HepG2 (cell line): ENCODE data around the gene LHPP. TPM values are rescaled to one million over a fixed set of nuclear protein-coding genes. Genes with fewer than 3 reads are reported as not detected.

Source experiments
- ARID4A ChIP-seq: sonication (generic); formaldehyde crosslinking; IDR thresholded peaks from 2 replicates; pipeline ENCODE4 v1.5.0; 2020; ENCODE audit warnings: mild to moderate bottlenecking, missing genetic modification reagents, borderline replicate concordance
- ARNT2 ChIP-seq: sonication (generic); formaldehyde crosslinking; IDR thresholded peaks from 2 replicates; pipeline ENCODE4 v1.8.0; 2022; ENCODE audit warnings: mild to moderate bottlenecking, low read depth, missing genetic modification reagents, moderate library complexity
- CBX1 ChIP-seq: IDR thresholded peaks from one replicate; pipeline ENCODE4 v1.6.1; 2016; ENCODE audit warnings: antibody characterized with exemption, low read depth
- DNMT3B ChIP-seq: conservative IDR thresholded peaks from 2 replicates; pipeline ENCODE4 v1.6.1; 2016; ENCODE audit warnings: missing biosample characterization, control low read depth
- EP300 ChIP-seq, 3 experiments: sonication (generic) in 1 of 3; formaldehyde crosslinking in 1 of 3; IDR thresholded peaks; 2 replicates each; pipeline versions ENCODE4 v1.5.1 to v1.6.1; 2011 to 2020; ENCODE audit warnings: low read depth in 2 of 3, low read length in 2 of 3, borderline replicate concordance in 1 of 3, improper control_type of control experiment in 1 of 3, mild to moderate bottlenecking in 1 of 3, missing genetic modification reagents in 1 of 3, moderate library complexity in 1 of 3
- HOMEZ ChIP-seq: IDR thresholded peaks from 2 replicates; pipeline ENCODE4 v1.6.1; 2016; ENCODE audit warnings: low read depth
- KMT2B ChIP-seq: IDR thresholded peaks from 2 replicates; pipeline ENCODE4 v1.6.1; 2016; ENCODE audit warnings: missing genetic modification reagents, missing compliant biosample characterization
- MYC ChIP-seq: sonication (generic); formaldehyde crosslinking; IDR thresholded peaks from 2 replicates; pipeline ENCODE4 v1.9.0; 2021; ENCODE audit warnings: missing genetic modification reagents, borderline replicate concordance
- NCOR1 ChIP-seq: fragments of 200-600 bp; sonication (generic); IDR thresholded peaks from 2 replicates; pipeline ENCODE4 v1.7.0; 2017; ENCODE audit warnings: antibody characterized with exemption, low read length, borderline replicate concordance
- PHF20 ChIP-seq: sonication (generic); formaldehyde crosslinking; IDR thresholded peaks from 2 replicates; pipeline ENCODE4 v1.5.0; 2020; ENCODE audit warnings: mild to moderate bottlenecking, missing genetic modification reagents
- RBM39 ChIP-seq: fragments of 200-400 bp; formaldehyde crosslinking; IDR thresholded peaks from one replicate; pipeline ENCODE4 v1.6.1; 2018; ENCODE audit warnings: antibody characterized with exemption, mild to moderate bottlenecking, low read depth, low read length; ENCODE audit not compliant: poor library complexity, severe bottlenecking
- RFXAP ChIP-seq: sonication (generic); formaldehyde crosslinking; IDR thresholded peaks from 2 replicates; pipeline ENCODE4 v1.4.0; 2020; ENCODE audit warnings: missing genetic modification reagents, borderline replicate concordance
- SIN3A ChIP-seq: IDR thresholded peaks from 2 replicates; pipeline ENCODE4 v1.6.1; 2011; ENCODE audit warnings: low read depth, mild to moderate bottlenecking, control low read depth, low read length, borderline replicate concordance
- SOX5 ChIP-seq: IDR thresholded peaks from 2 replicates; pipeline ENCODE4 v1.6.1; 2016; ENCODE audit warnings: borderline replicate concordance
- THAP11 ChIP-seq: IDR thresholded peaks from 2 replicates; pipeline ENCODE4 v1.6.1; 2016; ENCODE audit warnings: missing biosample characterization, missing genetic modification reagents
- ZBTB7B ChIP-seq: sonication (generic); formaldehyde crosslinking; IDR thresholded peaks from 2 replicates; pipeline ENCODE4 v1.4.0; 2020; ENCODE audit warnings: missing genetic modification reagents
- ZMYM3 ChIP-seq: sonication (generic); formaldehyde crosslinking; IDR thresholded peaks from 2 replicates; pipeline ENCODE4 v1.5.1; 2020; ENCODE audit warnings: mild to moderate bottlenecking, missing genetic modification reagents
- ZNF484 ChIP-seq: sonication (generic); formaldehyde crosslinking; IDR thresholded peaks from 2 replicates; pipeline ENCODE4 v1.5.1; 2020; ENCODE audit warnings: mild to moderate bottlenecking, low read depth, missing genetic modification reagents, borderline replicate concordance
- ZNF550 ChIP-seq: sonication (generic); formaldehyde crosslinking; IDR thresholded peaks from 2 replicates; pipeline ENCODE4 v1.4.0; 2020; ENCODE audit warnings: mild to moderate bottlenecking, missing genetic modification reagents, borderline replicate concordance
- ZNF572 ChIP-seq: sonication (generic); formaldehyde crosslinking; IDR thresholded peaks from 2 replicates; pipeline ENCODE4 v1.5.1; 2020; ENCODE audit warnings: mild to moderate bottlenecking, missing genetic modification reagents
- ZNF788 ChIP-seq: sonication (generic); formaldehyde crosslinking; IDR thresholded peaks from 2 replicates; pipeline ENCODE4 v1.5.0; 2020; ENCODE audit warnings: mild to moderate bottlenecking, missing genetic modification reagents, borderline replicate concordance
- ZSCAN22 ChIP-seq: sonication (generic); formaldehyde crosslinking; IDR thresholded peaks from 2 replicates; pipeline ENCODE4 v1.4.0; 2020; ENCODE audit warnings: mild to moderate bottlenecking, missing genetic modification reagents
- ZSCAN25 ChIP-seq: sonication (generic); formaldehyde crosslinking; IDR thresholded peaks from 2 replicates; pipeline ENCODE4 v1.8.0; 2022; ENCODE audit warnings: mild to moderate bottlenecking, missing genetic modification reagents
- polyA plus RNA-seq, 8 experiments: library from polyadenylated mRNA; depleted of rRNA in 3 of 8; stranded (reverse) in 7 of 8; unstranded in 1 of 8; fragments of >200 nt; fragmentation: Illumina TruSeq in 4 of 8; extraction: Trizol in 4 of 8; gene quantifications; 2 replicates each; pipeline versions ENCODE4 v1.2.1 to v1.2.3, GENCODE V29; 2011 to 2016; ENCODE audit warnings: low read depth in 4 of 8, missing spikeins in 1 of 8, mixed read lengths in 1 of 8; ENCODE audit not compliant: insufficient read depth in 1 of 8
- total RNA-seq, 5 experiments: library from RNA; depleted of rRNA; stranded (reverse); fragments of >200 nt; fragmentation: Illumina TruSeq; extraction: Trizol; gene quantifications; 2 replicates each; pipeline ENCODE4 v1.2.3, GENCODE V29; 2016; ENCODE audit warnings: low read depth in 1 of 5

LHPP gene
- total and polyA plus RNA-seq, 2 of the 13 experiments (the other 11 are each of a cell fraction or from before 2014, with no cell fraction given), result 5.2 to 13.1 TPM

GRCh38 chr10:124605856-124606812 lies 144.5 kb downstream of the LHPP start (continued):
- TF ChIP-seq EP300 (IDR thresholded peaks at IDR 0.05; ENCODE audit: low read depth in 2 of 2, low read length in 2 of 2) (no peak), EP300 (CRISPR knock-in tag; IDR thresholded peaks at IDR 0.05; ENCODE audit: borderline replicate concordance) (0 out of 2 replicates have a peak, but pooled peaks have one; percentile 27), PHF20 (CRISPR knock-in tag) (0 out of 2 replicates have a peak, but pooled peaks have one; percentile 51), ZSCAN25 (CRISPR knock-in tag) (peak; percentile 64; the same call in 1 of the 2 replicates), CBX1 (peak; percentile 11), ZMYM3 (CRISPR knock-in tag) (0 out of 2 replicates have a peak, but pooled peaks have one; percentile 7), ZBTB7B (CRISPR knock-in tag) (peak; percentile 59; the same call in 1 of the 2 replicates), ARNT2 (CRISPR knock-in tag) (0 out of 2 replicates have a peak, but pooled peaks have one; percentile 45), ZNF484 (CRISPR knock-in tag) (no peak), DNMT3B (no peak), HOMEZ (CRISPR knock-in tag) (peak; percentile 90; the same call in 1 of the 2 replicates), ZNF550 (0 out of 2 replicates have a peak, but pooled peaks have one; percentile 48), THAP11 (CRISPR knock-in tag) (peak; percentile 24; the same call in 1 of the 2 replicates), ZNF572 (CRISPR knock-in tag) (peak; percentile 87; the same call in 1 of the 2 replicates), NCOR1 (peak; percentile 63; the same call in 1 of the 2 replicates), RFXAP (CRISPR knock-in tag) (peak; percentile 51; the same call in 1 of the 2 replicates), KMT2B (peak; percentile 52; the same call in 1 of the 2 replicates), ZSCAN22 (CRISPR knock-in tag) (0 out of 2 replicates have a peak, but pooled peaks have one; percentile 27), SIN3A (no peak), ZNF788 (CRISPR knock-in tag) (peak; percentile 19; the same call in 1 of the 2 replicates), MYC (CRISPR knock-in tag) (peak; percentile 30), SOX5 (CRISPR knock-in tag) (peak; percentile 29; the same call in 1 of the 2 replicates), ARID4A (peak; percentile 58; the same call in 1 of the 2 replicates), RBM39 (no peak)
